ENCODE results near the gene ZFX.

Gene ZFX

GRCh38 chrX:24221872-24222271 lies 72.3 kb downstream of the ZFX start:
- POLR2A ChIA-PET: no interaction called here
- no peak overlapping the region for H3K4me3 ChIP-seq (ENCODE audit: low read depth, low read length)
- no peak for DNase-seq (ENCODE audit: low read depth, low spot score)
- no peak for TF ChIP-seq CTCF (IDR thresholded peaks at IDR 0.05; ENCODE audit: insufficient read depth, low read length, missing control alignments)
- CTCF ChIA-PET: no interaction called here

DNA sequence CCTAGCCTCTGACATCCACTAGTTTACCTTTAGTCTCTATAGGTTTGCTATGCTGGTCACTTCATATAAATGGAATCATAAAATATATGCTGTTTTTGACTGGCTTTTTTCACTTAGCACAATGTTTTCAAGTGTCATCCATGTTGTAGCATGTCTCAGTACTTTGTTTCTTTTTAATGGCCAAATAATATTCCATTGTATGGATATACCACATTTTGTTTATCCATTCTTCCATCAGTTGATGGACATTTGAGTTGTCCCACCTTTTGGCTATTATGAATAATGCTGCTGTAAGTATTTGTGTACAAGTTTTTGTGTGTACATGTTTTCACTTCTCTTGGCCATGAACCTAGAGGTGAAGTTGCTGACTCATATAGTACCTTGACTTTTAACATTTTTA lies 75.7 kb downstream of the ZFX start:
- POLR2A ChIA-PET: no interaction called here
- CTCF ChIA-PET: no interaction called here
- no peak overlapping the region for H3K4me3 ChIP-seq (ENCODE audit: low read depth, low read length)
- no peak for TF ChIP-seq CTCF (IDR thresholded peaks at IDR 0.05; ENCODE audit: insufficient read depth, low read length, missing control alignments)
- no peak for DNase-seq (ENCODE audit: low read depth, low spot score)

DNA sequence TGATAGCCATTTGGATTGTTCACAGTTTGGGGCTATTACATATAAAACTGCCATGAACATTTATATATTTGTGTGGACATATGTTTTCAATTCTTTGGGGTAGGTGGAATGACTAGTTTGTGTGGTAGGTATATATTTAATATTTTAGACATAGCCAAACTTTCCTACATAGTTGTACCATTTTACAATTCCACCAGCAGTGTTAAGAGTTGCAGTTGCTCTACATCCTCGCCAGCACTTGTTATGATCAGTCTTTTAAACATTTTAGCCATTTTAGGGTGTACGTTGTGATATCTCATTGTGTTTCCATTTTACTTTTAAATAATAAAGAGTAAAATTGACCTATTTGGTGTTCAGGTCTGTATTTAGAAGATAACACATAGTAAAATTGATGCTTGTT lies 76.6 kb downstream of the ZFX start:
- DNase-seq (ENCODE audit: low read depth, low spot score): no peak
- H3K4me3 ChIP-seq (ENCODE audit: low read depth, low read length): no peak overlapping the region
- ChIA-PET CTCF (no interaction called here), POLR2A (no interaction called here)
- no peak for TF ChIP-seq CTCF (IDR thresholded peaks at IDR 0.05; ENCODE audit: insufficient read depth, low read length, missing control alignments)

DNA sequence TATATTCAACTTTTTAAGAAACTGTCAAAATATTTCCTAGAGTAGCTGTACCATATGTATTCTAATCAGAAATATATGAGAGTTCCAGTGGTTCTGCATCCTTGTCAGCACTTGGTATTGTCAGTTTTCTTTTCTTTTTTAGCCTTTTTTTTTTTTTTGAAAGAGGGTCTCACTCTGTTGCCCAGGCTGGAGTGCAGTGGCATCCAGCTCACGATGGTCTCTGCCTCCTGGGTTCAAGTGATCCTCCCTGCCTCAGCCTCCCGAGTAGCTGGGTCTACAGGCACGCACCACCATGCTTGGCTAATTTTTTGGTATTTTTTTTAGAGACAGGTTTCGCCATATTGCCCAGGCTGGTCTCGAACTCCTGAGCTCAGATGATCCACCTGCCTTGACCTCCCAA lies 79.1 kb downstream of the ZFX start:
- DNase-seq (ENCODE audit: low read depth, low spot score): no peak
- ChIA-PET CTCF (no interaction called here), POLR2A (no interaction called here)
- no peak for TF ChIP-seq CTCF (IDR thresholded peaks at IDR 0.05; ENCODE audit: insufficient read depth, low read length, missing control alignments)
- no peak overlapping the region for H3K4me3 ChIP-seq (ENCODE audit: low read depth, low read length)

DNA sequence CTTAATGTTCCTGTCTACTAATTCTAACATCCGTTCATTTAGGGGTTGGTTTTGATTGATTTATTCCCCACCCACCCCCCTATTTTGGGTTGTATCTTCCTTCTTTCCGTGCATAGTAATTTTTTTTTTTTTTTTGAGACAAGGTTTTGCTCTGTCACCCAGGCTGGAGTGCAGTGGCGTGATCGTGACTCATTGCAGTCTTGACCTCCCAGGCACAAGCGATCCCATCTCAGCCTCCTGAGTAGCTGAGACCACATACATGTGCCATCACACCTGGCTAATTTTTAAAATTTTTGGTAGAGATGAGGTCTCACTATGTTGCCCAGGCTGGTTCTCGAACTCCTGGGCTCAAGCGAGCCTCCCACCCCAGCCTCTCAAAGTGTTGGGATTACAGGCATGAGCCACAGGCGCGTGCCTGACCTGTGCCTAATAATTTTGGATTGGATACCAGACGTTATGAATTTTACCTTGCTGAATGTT lies 79.9 kb downstream of the ZFX start:
- DNase-seq (ENCODE audit: low read depth, low spot score): no peak
- ChIA-PET CTCF (no interaction called here), POLR2A (no interaction called here)
- no peak for TF ChIP-seq CTCF (IDR thresholded peaks at IDR 0.05; ENCODE audit: insufficient read depth, low read length, missing control alignments)
- no peak overlapping the region for H3K4me3 ChIP-seq (ENCODE audit: low read depth, low read length)

- TF ChIP-seq CTCF (IDR thresholded peaks at IDR 0.05; ENCODE audit: insufficient read depth, low read length, missing control alignments): no peak
- H3K4me3 ChIP-seq (ENCODE audit: low read depth, low read length): no peak overlapping the region
- CTCF ChIA-PET: no interaction called here
- DNase-seq (ENCODE audit: low read depth, low spot score): no peak
- POLR2A ChIA-PET: no interaction called here
Observed at GRCh38 chrX:24229976-24230375, 80.4 kb downstream of the ZFX start.

All from AG04449 (cell line).